Measurements from ENCODE around the gene KRTAP5-2.

DNA sequence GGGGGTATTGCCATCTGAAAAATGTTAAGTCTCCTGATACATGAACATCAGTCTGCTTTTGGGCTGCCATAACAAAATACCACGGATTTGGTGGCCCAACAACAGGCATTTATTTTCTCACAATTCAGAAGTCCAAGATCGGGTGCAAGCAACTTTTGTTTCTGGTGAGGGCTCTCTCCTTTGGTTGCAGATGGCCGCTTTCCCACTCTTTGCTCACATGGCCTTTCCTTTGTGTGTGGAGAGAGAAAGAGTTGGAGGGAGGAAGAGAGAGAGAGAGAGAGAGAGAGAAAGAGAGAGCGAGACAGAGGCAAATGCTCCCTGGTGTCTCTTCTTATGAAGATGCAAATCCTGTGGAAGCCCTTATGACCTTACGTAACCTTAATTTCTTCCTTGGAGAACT, 2.5 kb upstream of the KRTAP5-2 start:
- TF ChIP-seq POLR2AphosphoS5 (IDR thresholded peaks at IDR 0.05; ENCODE audit: low read depth, low read length) = no peak
- TF ChIP-seq, protein P1, sequence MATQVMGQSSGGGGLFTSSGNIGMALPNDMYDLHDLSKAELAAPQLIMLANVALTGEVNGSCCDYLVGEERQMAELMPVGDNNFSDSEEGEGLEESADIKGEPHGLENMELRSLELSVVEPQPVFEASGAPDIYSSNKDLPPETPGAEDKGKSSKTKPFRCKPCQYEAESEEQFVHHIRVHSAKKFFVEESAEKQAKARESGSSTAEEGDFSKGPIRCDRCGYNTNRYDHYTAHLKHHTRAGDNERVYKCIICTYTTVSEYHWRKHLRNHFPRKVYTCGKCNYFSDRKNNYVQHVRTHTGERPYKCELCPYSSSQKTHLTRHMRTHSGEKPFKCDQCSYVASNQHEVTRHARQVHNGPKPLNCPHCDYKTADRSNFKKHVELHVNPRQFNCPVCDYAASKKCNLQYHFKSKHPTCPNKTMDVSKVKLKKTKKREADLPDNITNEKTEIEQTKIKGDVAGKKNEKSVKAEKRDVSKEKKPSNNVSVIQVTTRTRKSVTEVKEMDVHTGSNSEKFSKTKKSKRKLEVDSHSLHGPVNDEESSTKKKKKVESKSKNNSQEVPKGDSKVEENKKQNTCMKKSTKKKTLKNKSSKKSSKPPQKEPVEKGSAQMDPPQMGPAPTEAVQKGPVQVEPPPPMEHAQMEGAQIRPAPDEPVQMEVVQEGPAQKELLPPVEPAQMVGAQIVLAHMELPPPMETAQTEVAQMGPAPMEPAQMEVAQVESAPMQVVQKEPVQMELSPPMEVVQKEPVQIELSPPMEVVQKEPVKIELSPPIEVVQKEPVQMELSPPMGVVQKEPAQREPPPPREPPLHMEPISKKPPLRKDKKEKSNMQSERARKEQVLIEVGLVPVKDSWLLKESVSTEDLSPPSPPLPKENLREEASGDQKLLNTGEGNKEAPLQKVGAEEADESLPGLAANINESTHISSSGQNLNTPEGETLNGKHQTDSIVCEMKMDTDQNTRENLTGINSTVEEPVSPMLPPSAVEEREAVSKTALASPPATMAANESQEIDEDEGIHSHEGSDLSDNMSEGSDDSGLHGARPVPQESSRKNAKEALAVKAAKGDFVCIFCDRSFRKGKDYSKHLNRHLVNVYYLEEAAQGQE (IDR thresholded peaks at IDR 0.05; ENCODE audit: insufficient read depth in 1 of 2, low read depth in 2 of 2, low read length in 2 of 2) = no peak
